K562 (cell line): ENCODE results near the gene EML3. TPM values are rescaled to one million over a fixed set of nuclear protein-coding genes. Genes with fewer than 3 reads are reported as not detected.

ENCODE experiments used
- ARNT ChIP-seq, 2 experiments: fragments of 450-650 bp; IDR thresholded peaks; 2 replicates each; pipeline ENCODE4 v1.6.1; 2016; ENCODE audit warnings: mild to moderate bottlenecking in 1 of 2
- ASH1L ChIP-seq: fragments of 450-650 bp; IDR thresholded peaks from 2 replicates; pipeline ENCODE4 v1.6.1; 2018; ENCODE audit warnings: borderline replicate concordance, mild to moderate bottlenecking, low read depth; ENCODE audit not compliant: partially characterized antibody
- BMI1 ChIP-seq: fragments of 150-350 bp; IDR thresholded peaks from 2 replicates; pipeline ENCODE4 v1.6.1; 2014; ENCODE audit warnings: low read length
- HDAC1 ChIP-seq, 2 experiments: fragments of 450-650 bp; IDR thresholded peaks; 2 replicates each; pipeline ENCODE4 v1.6.1; 2016 to 2017; ENCODE audit warnings: inconsistent platforms in 1 of 2, mild to moderate bottlenecking in 1 of 2, moderate library complexity in 1 of 2
- HMG20B ChIP-seq: fragments of 250-450 bp; sonication (Bioruptor Pico); IDR thresholded peaks from 2 replicates; pipeline ENCODE4 v1.5.0; 2021; ENCODE audit warnings: mild to moderate bottlenecking
- HSF4 ChIP-seq: fragments of 250-450 bp; sonication (Bioruptor Pico); IDR thresholded peaks from 2 replicates; pipeline ENCODE4 v2.1.2; 2022; ENCODE audit warnings: mild to moderate bottlenecking, moderate library complexity, borderline replicate concordance
- KDM5B ChIP-seq: fragments of 200-600 bp; sonication (generic); IDR thresholded peaks from 2 replicates; pipeline ENCODE4 v1.6.1; 2012; ENCODE audit warnings: low read depth, mild to moderate bottlenecking, moderate library complexity, low read length, control low read depth, inconsistent platforms; ENCODE audit not compliant: insufficient replicate concordance
- MAFG ChIP-seq: fragments of 450-650 bp; conservative IDR thresholded peaks from 2 replicates; pipeline ENCODE4 v1.6.1; 2016; ENCODE audit warnings: missing genetic modification characterization, missing compliant biosample characterization
- PTRF ChIP-seq: fragments of 450-650 bp; IDR thresholded peaks from 2 replicates; pipeline ENCODE4 v1.6.1; 2016; ENCODE audit warnings: mild to moderate bottlenecking, missing genetic modification characterization, missing compliant biosample characterization
- RCOR1 ChIP-seq, 2 experiments: IDR thresholded peaks; 2 replicates each; pipeline ENCODE4 v1.6.1; 2012; ENCODE audit warnings: low read depth in 2 of 2, low read length in 2 of 2, borderline replicate concordance in 1 of 2, improper control_type of control experiment in 1 of 2
- U2AF2 ChIP-seq: fragments of 200-400 bp; formaldehyde crosslinking; optimal IDR thresholded peaks from 2 replicates; pipeline ENCODE3; 2017; ENCODE audit warnings: low read depth, mild to moderate bottlenecking, low read length
- ZFP36 ChIP-seq: fragments of 150-350 bp; IDR thresholded peaks from 2 replicates; pipeline ENCODE4 v1.6.1; 2018; ENCODE audit warnings: low read length, low read depth; ENCODE audit not compliant: partially characterized antibody
- ZKSCAN1 ChIP-seq: fragments of 150-350 bp; IDR thresholded peaks from 2 replicates; pipeline ENCODE4 v1.6.1; 2016; ENCODE audit warnings: low read depth, low read length
- ZNF143 ChIP-seq: sonication (generic); formaldehyde crosslinking; IDR thresholded peaks from 2 replicates; pipeline ENCODE4 v1.9.0; 2022; ENCODE audit warnings: mild to moderate bottlenecking, missing genetic modification reagents
- ZNF274 ChIP-seq: IDR thresholded peaks from 2 replicates; pipeline ENCODE4 v1.6.1; 2011; ENCODE audit warnings: low read depth, mild to moderate bottlenecking, low read length, moderate library complexity, borderline replicate concordance
- ZNF324 ChIP-seq: fragments of 250-450 bp; sonication (Bioruptor Pico); IDR thresholded peaks from 2 replicates; pipeline ENCODE4 v1.4.0; 2020; ENCODE audit warnings: mild to moderate bottlenecking
- polyA plus RNA-seq, 8 experiments: library from polyadenylated mRNA; depleted of rRNA in 4 of 8; stranded (reverse) in 5 of 8; unstranded in 3 of 8; fragments of >200 nt; fragmentation: Nextera tagmentation in 2 of 8; fragmentation: Illumina TruSeq in 1 of 8; extraction: Ambion mirVana in 2 of 8; extraction: Trizol in 1 of 8; gene quantifications; 2 replicates each; pipeline versions ENCODE4 v1.2.1 to v1.2.3, GENCODE V29; 2011 to 2014; ENCODE audit warnings: inconsistent platforms in 1 of 8, missing spikeins in 1 of 8
- total RNA-seq, 7 experiments: library from RNA; depleted of rRNA in 6 of 7; stranded (reverse); fragments of >200 nt in 6 of 7; fragmentation: Illumina TruSeq in 2 of 7; extraction: Trizol in 2 of 7; gene quantifications; 2 replicates each; pipeline versions ENCODE4 v1.2.1 to v1.2.3, GENCODE V29; 2011 to 2021; ENCODE audit warnings: low replicate concordance in 1 of 7
- TF ChIP-seq, protein P1 (sequence below), 2 experiments: fragments of 450-650 bp in 1 of 2; sonication (generic) in 1 of 2; formaldehyde crosslinking in 1 of 2; IDR thresholded peaks in 1 of 2; conservative IDR thresholded peaks in 1 of 2; 2 replicates each; pipeline versions ENCODE4 v1.6.1 to v1.8.1; 2016 to 2023; ENCODE audit warnings: mild to moderate bottlenecking in 2 of 2, moderate library complexity in 2 of 2, inconsistent platforms in 1 of 2, missing genetic modification reagents in 1 of 2
- TF ChIP-seq, protein P2 (sequence below), 2 experiments: fragments of 150-350 bp in 1 of 2; IDR thresholded peaks; 2 replicates each; pipeline ENCODE4 v1.6.1; 2012 to 2016; ENCODE audit warnings: low read depth in 2 of 2, low read length in 2 of 2, mild to moderate bottlenecking in 1 of 2, moderate library complexity in 1 of 2
- TF ChIP-seq, protein P3 (sequence below): IDR thresholded peaks from 2 replicates; pipeline ENCODE4 v1.6.1; 2016; ENCODE audit warnings: missing genetic modification characterization, missing compliant biosample characterization
- TF ChIP-seq, protein P4 (sequence below): fragments of 250-450 bp; sonication (Bioruptor Pico); IDR thresholded peaks from 2 replicates; pipeline ENCODE4 v1.5.1; 2021; ENCODE audit warnings: mild to moderate bottlenecking

Gene EML3
- total and polyA plus RNA-seq, 9 of the 15 experiments (the other 6 are each of a cell fraction or from before 2014, with no cell fraction given) = 0.32 to 90.5 (median 26.4) TPM

DNA sequence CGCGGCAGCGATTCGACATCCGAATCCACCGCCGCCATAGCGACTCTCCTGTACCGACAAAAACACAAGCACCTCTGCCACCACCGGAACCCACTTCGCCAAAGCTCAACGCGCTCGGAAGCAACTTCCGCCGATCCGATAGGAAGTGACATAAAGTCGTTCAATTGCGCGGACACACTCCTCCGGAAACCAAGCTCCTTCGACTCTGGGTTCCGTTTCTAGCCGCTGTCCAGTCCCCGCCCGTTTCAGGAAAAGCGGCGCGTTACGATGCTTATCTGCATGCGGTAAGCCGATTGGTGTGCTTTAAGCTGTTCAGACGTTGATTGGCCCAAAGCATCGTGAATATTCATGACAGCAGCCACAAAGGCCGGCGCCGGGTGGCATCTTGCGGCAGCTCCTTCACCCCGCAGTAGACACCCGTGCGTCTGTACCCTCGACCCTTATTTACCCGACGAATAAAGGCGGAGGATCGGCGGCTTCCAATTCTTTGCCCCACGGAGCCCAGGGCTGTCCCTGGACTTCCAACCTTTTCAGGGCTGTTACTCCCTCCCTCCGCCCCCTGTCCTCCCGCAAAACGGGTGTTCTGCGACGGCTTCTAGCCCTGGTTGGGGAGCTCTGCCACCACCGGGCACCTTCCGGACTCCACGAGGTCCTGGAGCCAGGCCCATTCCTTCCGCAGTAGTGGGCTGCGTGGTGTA lies 21.0 kb downstream of the EML3 start, which contains the start of gene TUT1 (continued):
- peak in 1 of 2 experiments; percentile 60; a peak in 1 of 4 replicates for TF ChIP-seq ARNT (IDR thresholded peaks at IDR 0.05)
- TF ChIP-seq BMI1 = no peak; the same call in 1 of the 2 replicates
- no peak for TF ChIP-seq HMG20B (CRISPR knock-in tag)
- peak; percentile 80 for TF ChIP-seq ZKSCAN1
- TF ChIP-seq MAFG (tag) = no peak
- TF ChIP-seq ASH1L = peak; percentile 57
- TF ChIP-seq, protein P1, sequence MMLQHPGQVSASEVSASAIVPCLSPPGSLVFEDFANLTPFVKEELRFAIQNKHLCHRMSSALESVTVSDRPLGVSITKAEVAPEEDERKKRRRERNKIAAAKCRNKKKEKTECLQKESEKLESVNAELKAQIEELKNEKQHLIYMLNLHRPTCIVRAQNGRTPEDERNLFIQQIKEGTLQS (IDR thresholded peaks at IDR 0.05) = peak; percentile 62; the same call in 1 of the 2 replicates
- TF ChIP-seq, protein P1 (CRISPR knock-in tag; conservative IDR thresholded peaks at IDR 0.05) = peak; percentile 76; the same call in 1 of the 2 replicates
- no peak for TF ChIP-seq ZNF324 (CRISPR knock-in tag)
- TF ChIP-seq, protein P2, sequence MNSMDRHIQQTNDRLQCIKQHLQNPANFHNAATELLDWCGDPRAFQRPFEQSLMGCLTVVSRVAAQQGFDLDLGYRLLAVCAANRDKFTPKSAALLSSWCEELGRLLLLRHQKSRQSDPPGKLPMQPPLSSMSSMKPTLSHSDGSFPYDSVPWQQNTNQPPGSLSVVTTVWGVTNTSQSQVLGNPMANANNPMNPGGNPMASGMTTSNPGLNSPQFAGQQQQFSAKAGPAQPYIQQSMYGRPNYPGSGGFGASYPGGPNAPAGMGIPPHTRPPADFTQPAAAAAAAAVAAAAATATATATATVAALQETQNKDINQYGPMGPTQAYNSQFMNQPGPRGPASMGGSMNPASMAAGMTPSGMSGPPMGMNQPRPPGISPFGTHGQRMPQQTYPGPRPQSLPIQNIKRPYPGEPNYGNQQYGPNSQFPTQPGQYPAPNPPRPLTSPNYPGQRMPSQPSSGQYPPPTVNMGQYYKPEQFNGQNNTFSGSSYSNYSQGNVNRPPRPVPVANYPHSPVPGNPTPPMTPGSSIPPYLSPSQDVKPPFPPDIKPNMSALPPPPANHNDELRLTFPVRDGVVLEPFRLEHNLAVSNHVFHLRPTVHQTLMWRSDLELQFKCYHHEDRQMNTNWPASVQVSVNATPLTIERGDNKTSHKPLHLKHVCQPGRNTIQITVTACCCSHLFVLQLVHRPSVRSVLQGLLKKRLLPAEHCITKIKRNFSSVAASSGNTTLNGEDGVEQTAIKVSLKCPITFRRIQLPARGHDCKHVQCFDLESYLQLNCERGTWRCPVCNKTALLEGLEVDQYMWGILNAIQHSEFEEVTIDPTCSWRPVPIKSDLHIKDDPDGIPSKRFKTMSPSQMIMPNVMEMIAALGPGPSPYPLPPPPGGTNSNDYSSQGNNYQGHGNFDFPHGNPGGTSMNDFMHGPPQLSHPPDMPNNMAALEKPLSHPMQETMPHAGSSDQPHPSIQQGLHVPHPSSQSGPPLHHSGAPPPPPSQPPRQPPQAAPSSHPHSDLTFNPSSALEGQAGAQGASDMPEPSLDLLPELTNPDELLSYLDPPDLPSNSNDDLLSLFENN (IDR thresholded peaks at IDR 0.05; ENCODE audit: low read depth in 2 of 2, low read length in 2 of 2) = peak in 1 of 2 experiments; percentile 36; a peak in 1 of 4 replicates
- TF ChIP-seq, protein P3, sequence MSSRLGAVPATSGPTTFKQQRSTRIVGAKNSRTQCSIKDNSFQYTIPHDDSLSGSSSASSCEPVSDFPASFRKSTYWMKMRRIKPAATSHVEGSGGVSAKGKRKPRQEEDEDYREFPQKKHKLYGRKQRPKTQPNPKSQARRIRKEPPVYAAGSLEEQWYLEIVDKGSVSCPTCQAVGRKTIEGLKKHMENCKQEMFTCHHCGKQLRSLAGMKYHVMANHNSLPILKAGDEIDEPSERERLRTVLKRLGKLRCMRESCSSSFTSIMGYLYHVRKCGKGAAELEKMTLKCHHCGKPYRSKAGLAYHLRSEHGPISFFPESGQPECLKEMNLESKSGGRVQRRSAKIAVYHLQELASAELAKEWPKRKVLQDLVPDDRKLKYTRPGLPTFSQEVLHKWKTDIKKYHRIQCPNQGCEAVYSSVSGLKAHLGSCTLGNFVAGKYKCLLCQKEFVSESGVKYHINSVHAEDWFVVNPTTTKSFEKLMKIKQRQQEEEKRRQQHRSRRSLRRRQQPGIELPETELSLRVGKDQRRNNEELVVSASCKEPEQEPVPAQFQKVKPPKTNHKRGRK (tag) = no peak
- TF ChIP-seq, protein P4, sequence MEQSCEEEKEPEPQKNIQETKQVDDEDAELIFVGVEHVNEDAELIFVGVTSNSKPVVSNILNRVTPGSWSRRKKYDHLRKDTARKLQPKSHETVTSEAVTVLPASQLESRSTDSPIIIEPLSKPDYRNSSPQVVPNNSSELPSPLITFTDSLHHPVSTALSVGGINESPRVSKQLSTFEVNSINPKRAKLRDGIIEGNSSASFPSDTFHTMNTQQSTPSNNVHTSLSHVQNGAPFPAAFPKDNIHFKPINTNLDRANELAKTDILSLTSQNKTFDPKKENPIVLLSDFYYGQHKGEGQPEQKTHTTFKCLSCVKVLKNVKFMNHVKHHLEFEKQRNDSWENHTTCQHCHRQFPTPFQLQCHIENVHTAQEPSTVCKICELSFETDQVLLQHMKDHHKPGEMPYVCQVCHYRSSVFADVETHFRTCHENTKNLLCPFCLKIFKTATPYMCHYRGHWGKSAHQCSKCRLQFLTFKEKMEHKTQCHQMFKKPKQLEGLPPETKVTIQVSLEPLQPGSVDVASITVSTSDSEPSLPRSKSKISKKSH (CRISPR knock-in tag) = no peak
- no peak for TF ChIP-seq ZNF143 (CRISPR knock-in tag)
- no peak for TF ChIP-seq ZNF274
- TF ChIP-seq RCOR1 (IDR thresholded peaks at IDR 0.05; ENCODE audit: borderline replicate concordance in 1 of 2, low read depth in 2 of 2, low read length in 2 of 2) = peak in 1 of 2 experiments; percentile 81; a peak in 2 of 4 replicates
- TF ChIP-seq HSF4 (CRISPR knock-in tag) = no peak
- TF ChIP-seq HDAC1 (IDR thresholded peaks at IDR 0.05) = peak in 1 of 2 experiments; percentile 87; a peak in 2 of 4 replicates
- TF ChIP-seq ZFP36 = peak; percentile 42
- TF ChIP-seq KDM5B = peak; percentile 60
- TF ChIP-seq U2AF2 = no peak
- TF ChIP-seq PTRF = no peak
